ENCODE results near the gene CPNE4. TPM values are rescaled to one million over a fixed set of nuclear protein-coding genes. Genes with fewer than 3 reads are reported as not detected.

The CPNE4 gene
- total and polyA plus RNA-seq, 8 donors, result 0.15 to 8.9 (median 1.7) TPM

GRCh38 chr3:131725414-131725813 is 309.4 kb downstream of the CPNE4 start:
- no peaks in the 10 kb centered on the region for H3K27me3 ChIP-seq
- TF ChIP-seq POLR2A (IDR thresholded peaks at IDR 0.05) (no peak), POLR2AphosphoS5 (IDR thresholded peaks at IDR 0.05) (no peak), EP300 (IDR thresholded peaks at IDR 0.05) (no peak)
- TF ChIP-seq, protein P1, sequence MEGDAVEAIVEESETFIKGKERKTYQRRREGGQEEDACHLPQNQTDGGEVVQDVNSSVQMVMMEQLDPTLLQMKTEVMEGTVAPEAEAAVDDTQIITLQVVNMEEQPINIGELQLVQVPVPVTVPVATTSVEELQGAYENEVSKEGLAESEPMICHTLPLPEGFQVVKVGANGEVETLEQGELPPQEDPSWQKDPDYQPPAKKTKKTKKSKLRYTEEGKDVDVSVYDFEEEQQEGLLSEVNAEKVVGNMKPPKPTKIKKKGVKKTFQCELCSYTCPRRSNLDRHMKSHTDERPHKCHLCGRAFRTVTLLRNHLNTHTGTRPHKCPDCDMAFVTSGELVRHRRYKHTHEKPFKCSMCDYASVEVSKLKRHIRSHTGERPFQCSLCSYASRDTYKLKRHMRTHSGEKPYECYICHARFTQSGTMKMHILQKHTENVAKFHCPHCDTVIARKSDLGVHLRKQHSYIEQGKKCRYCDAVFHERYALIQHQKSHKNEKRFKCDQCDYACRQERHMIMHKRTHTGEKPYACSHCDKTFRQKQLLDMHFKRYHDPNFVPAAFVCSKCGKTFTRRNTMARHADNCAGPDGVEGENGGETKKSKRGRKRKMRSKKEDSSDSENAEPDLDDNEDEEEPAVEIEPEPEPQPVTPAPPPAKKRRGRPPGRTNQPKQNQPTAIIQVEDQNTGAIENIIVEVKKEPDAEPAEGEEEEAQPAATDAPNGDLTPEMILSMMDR (IDR thresholded peaks at IDR 0.05), result no peak

GRCh38 chr3:131723343-131723742 is 311.5 kb downstream of the CPNE4 start:
- 55 to 82% (median 73%) methylated on average over 5 of the region's 5 CpGs for WGBS, 5 donors
- TF ChIP-seq, protein P1 (IDR thresholded peaks at IDR 0.05), result no peak
- no peaks in the 10 kb centered on the region for H3K27me3 ChIP-seq

More at GRCh38 chr3:131725414-131725813, 309.4 kb downstream of the CPNE4 start:
- intact Hi-C loops (cut with DNase I; ENCODE audit: low total_unique reads), result no loop called here
- Histone ChIP-seq H3K9me3 (no peaks in the 10 kb centered on the region), H3K27ac (no peak overlapping the region), H3K36me3 (no peaks in the 10 kb centered on the region), H3K4me3 (no peak overlapping the region), H3K4me1 (no peaks in the 10 kb centered on the region)
- no peak for DNase-seq

DNA sequence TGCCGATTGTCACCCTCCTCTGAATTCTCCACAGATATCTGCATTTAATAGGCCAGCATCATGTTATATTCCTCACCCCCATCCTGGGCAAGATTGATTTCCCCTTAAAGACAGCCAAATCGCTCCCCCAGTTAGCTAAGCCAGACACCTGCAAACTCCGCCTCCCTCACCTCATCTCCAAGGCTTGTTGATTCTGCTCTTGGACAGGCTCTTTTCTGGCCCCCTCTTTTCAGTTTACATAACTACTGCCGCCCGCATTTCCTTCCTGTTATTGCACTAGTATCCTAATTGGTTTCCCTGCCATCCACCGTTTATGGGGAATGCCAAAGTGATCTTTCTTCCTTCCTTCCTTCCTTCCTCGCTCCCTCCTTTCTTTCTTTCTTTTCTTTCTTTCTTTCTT is 317.3 kb downstream of the CPNE4 start:
- no peaks in the 10 kb centered on the region for H3K9me3 ChIP-seq
- H3K27me3 ChIP-seq, result no peaks in the 10 kb centered on the region
- DNase-seq, result no peak
- no peaks in the 10 kb centered on the region for H3K36me3 ChIP-seq
- H3K27ac ChIP-seq, result no peak overlapping the region
- intact Hi-C loops (cut with DNase I; ENCODE audit: low total_unique reads), result no loop called here
- whole genome bisulfite sequencing, 5 donors, result 56 to 69% (median 60%) methylated on average over 7 of the region's 7 CpGs
- TF ChIP-seq EP300 (IDR thresholded peaks at IDR 0.05) (no peak), POLR2A (IDR thresholded peaks at IDR 0.05) (no peak), POLR2AphosphoS5 (IDR thresholded peaks at IDR 0.05) (no peak)
- TF ChIP-seq, protein P1 (IDR thresholded peaks at IDR 0.05), result no peak
- H3K4me3 ChIP-seq, result no peak overlapping the region
- no peaks in the 10 kb centered on the region for H3K4me1 ChIP-seq

More at GRCh38 chr3:131723343-131723742, 311.5 kb downstream of the CPNE4 start:
- Histone ChIP-seq H3K4me3 (no peak overlapping the region), H3K9me3 (no peaks in the 10 kb centered on the region), H3K27ac (no peak overlapping the region), H3K4me1 (no peaks in the 10 kb centered on the region), H3K36me3 (no peaks in the 10 kb centered on the region)
- DNase-seq, result peak in 1 of 2 donors; percentile 7
- intact Hi-C loops (cut with DNase I; ENCODE audit: low total_unique reads), result no loop called here

- no peaks in the 10 kb centered on the region for H3K27me3 ChIP-seq
- H3K4me1 ChIP-seq, result no peaks in the 10 kb centered on the region
- H3K36me3 ChIP-seq, result no peaks in the 10 kb centered on the region
- intact Hi-C loops (cut with DNase I; ENCODE audit: low total_unique reads), result no loop called here
- no peak for TF ChIP-seq POLR2AphosphoS5 (IDR thresholded peaks at IDR 0.05)
- H3K4me3 ChIP-seq, result no peak overlapping the region
- no peak overlapping the region for H3K27ac ChIP-seq
- no peak for DNase-seq
- H3K9me3 ChIP-seq, result no peaks in the 10 kb centered on the region
- 75 to 85% (median 79%) methylated on average over 4 of the region's 4 CpGs for WGBS, 5 donors
Observed at GRCh38 chr3:131716943-131717342, 317.9 kb downstream of the CPNE4 start.

DNA sequence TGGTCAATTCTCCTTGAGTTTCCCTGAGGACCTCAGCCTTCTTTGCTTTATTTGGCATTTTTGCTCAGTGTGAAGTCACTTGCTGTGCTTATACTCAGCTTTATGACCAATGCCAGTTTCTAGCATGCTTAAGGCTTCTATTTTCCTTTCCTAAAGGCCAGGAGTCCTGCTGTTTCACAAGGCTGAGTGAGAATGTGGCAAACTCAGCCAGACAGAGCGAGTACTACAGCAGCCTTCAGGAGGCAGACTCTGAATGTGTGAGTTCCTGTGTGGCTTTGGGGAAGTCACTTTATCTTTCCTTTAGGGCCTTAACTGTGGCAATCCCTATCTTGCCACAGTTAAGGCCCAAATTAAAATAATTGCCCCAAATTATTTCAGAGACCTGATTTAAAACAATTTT is 318.8 kb downstream of the CPNE4 start:
- no peak for DNase-seq
- Histone ChIP-seq H3K9me3 (no peaks in the 10 kb centered on the region), H3K27ac (no peak overlapping the region), H3K4me1 (no peaks in the 10 kb centered on the region), H3K4me3 (no peak overlapping the region), H3K27me3 (no peaks in the 10 kb centered on the region), H3K36me3 (no peaks in the 10 kb centered on the region)
- WGBS, 5 donors, result 54 to 81% (median 65%) methylated on average over 1 of the region's 1 CpG
- TF ChIP-seq EP300 (IDR thresholded peaks at IDR 0.05) (no peak), POLR2A (IDR thresholded peaks at IDR 0.05) (no peak), POLR2AphosphoS5 (IDR thresholded peaks at IDR 0.05) (no peak)
- TF ChIP-seq, protein P1 (IDR thresholded peaks at IDR 0.05), result no peak
- intact Hi-C loops (cut with DNase I; ENCODE audit: low total_unique reads), result no loop called here

Data from stomach (tissue), 9 donors.